ENCODE data around the gene SPDYE2B.
"Not testable (repeated sequence)": the region's sequence is repeated elsewhere in the genome, so short reads cannot be mapped to it uniquely, and the experiment has no call there.

SPDYE2B gene, protein sequence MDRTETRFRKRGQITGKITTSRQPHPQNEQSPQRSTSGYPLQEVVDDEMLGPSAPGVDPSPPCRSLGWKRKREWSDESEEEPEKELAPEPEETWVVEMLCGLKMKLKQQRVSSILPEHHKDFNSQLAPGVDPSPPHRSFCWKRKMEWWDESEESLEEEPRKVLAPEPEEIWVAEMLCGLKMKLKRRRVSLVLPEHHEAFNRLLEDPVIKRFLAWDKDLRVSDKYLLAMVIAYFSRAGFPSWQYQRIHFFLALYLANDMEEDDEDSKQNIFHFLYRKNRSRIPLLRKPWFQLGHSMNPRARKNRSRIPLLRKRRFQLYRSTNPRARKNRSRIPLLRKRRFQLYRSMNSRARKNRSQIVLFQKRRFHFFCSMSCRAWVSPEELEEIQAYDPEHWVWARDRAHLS

GRCh38 chr7:102649924-102650323 lies at the start of gene SPDYE2B:
Gene SPDYE2B (plus strand): TSS chr7:102650319. CDS start chr7:102652349, 2,030 bp downstream.
- DNase-seq (ENCODE audit: low read depth): not testable (repeated sequence)

GRCh38 chr7:102602317-102602716 lies 47.8 kb upstream of the SPDYE2B start:
- not testable (repeated sequence) for DNase-seq (ENCODE audit: low read depth)

- not testable (repeated sequence) for DNase-seq (ENCODE audit: low read depth)
Measured at GRCh38 chr7:102604431-102605145, 45.5 kb upstream of the SPDYE2B start.

GRCh38 chr7:102606848-102607247 lies 43.3 kb upstream of the SPDYE2B start:
- not testable (repeated sequence) for DNase-seq (ENCODE audit: low read depth)

DNA sequence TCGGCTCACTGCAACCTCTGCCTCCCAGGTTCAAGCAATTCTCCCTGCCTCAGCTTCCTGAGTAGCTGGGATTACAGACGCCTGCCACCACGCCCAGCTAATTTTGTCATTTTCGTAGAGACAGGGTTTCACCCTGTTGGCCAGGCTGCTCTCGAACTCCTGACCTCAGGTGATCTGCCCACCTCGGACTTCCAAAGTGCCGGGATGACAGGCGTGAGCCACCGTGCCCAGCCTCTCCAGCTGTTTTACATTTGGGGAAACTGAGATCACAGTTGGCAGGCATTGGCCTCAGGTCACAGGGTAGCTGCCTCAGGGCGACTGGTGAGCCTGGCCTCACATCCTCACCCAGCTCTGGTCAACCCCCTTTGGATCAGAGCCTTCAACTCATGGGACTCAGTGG lies 40.4 kb upstream of the SPDYE2B start:
- DNase-seq (ENCODE audit: low read depth): not testable (repeated sequence)

GRCh38 chr7:102610441-102610840 lies 39.7 kb upstream of the SPDYE2B start:
- not testable (repeated sequence) for DNase-seq (ENCODE audit: low read depth)

- DNase-seq (ENCODE audit: low read depth): not testable (repeated sequence)
Measured at GRCh38 chr7:102611013-102611674, 39.0 kb upstream of the SPDYE2B start.

GRCh38 chr7:102611675-102612325 lies 38.3 kb upstream of the SPDYE2B start:
- not testable (repeated sequence) for DNase-seq (ENCODE audit: low read depth)

DNA sequence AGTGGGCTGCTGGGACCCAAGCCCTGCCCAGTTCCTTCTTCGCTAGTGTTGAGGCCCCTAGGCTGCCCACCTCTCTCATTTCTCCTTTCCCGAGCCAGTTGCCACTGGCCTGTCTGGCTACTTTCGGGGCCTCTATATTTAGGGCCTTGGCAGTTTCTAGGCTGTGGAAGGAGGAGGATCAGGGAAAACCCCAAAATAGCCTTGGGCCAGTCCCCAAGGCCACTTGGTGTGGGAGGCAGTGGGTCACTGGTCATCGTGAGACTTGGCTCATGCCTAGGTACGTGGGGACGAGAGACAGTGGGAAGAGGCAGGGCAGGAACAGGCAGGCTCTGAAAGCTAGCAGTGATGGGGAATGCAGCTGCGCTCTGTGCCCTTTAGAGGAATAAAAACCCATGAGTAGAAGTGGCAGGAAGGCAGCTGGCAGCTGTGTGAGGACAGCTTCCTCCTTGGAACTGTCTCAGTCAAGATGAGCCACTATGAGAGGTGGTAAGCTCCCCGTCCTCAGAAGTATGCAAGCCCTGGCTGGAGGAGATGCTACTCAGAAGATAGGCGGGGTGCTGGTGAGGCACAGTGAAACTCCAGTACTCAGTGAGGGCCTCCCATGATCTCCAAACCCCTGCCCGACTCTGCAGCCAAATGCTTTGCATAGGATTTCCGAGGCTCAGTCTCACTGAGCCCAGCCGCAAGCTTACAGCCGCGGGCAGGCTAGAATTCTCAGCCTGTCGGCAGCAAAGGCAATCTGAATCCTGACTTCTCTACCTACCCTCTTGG lies 36.4 kb upstream of the SPDYE2B start:
- DNase-seq (ENCODE audit: low read depth): not testable (repeated sequence)

GRCh38 chr7:102614346-102614697 lies 35.8 kb upstream of the SPDYE2B start:
- DNase-seq (ENCODE audit: low read depth): not testable (repeated sequence)

GRCh38 chr7:102614873-102615272 lies 35.2 kb upstream of the SPDYE2B start:
- DNase-seq (ENCODE audit: low read depth): not testable (repeated sequence)

DNA sequence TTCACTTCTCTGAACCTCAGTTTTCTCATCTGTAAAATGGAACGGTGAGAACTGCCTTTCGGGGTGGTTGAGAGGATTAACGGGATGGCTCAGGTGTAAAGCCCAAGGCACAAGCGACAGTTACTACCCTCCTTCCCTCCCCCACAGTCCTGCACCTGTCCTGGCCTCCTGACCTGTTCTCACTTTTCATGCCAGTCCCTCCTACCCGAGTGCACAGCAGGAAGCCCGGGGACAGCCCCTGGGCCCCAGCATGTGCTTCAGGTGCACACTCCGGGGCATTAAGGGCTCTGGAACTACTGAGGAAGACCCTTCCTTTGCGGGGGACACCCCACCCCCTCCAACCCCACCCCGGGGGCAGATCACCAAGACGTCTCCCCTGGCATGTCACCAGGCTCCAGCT lies 34.2 kb upstream of the SPDYE2B start:
- not testable (repeated sequence) for DNase-seq (ENCODE audit: low read depth)

GRCh38 chr7:102616507-102617125 lies 33.5 kb upstream of the SPDYE2B start, which contains the start of gene RASA4:
Gene RASA4 (minus strand): TSS chr7:102616756. CDS start chr7:102616689, 67 bp downstream.
- DNase-seq (ENCODE audit: low read depth): not testable (repeated sequence)

DNA sequence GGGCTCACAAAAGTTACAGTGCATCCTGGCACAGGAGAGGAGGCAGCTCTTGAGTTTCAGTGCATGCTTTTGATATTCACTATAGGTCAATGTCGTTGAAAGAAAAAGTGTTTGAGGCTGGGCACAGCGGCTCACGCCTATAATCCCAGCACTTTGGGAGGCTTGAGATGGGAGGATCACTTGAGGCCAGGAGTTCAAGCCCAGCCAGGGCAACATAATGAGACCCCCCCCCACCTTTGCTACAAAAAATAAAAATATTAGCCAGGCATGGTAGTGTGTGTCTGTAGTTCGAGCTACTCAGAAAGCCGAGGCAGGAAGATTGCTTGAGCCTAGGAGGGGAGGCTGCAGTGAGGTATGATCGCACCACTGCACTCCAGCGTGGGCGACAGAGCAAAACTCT lies 32.0 kb upstream of the SPDYE2B start:
- not testable (repeated sequence) for DNase-seq (ENCODE audit: low read depth)

DNA sequence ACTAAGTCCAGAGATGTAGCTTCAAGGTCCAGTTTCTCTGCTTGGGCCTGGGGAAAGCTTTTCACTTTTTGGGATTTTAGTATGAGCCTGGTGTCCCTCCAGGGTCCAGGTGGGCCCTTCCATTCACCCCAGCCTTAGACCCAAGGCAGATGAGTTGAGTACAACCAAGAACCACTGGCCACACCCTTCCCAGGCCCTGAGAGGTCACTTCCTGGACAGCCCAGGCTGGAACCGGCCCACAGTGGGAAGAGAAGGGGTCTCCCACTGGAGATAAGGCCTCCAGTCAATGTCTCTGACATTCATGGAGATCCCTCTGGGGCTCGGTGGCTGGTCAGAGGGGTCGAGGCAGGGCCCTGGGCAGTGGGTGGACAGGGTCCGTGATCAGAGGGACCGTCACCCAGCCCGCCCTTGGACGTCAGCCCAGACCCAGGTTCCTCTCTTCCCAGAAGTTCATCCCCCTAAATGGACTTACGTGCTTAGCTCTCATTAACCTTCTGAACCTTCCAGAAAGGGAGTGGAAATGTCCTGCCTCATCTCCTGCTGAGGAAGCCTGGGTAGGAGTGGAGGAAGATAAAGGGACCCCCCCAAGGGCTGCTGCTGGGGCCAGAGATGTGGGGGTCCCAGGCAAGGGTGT lies 22.7 kb upstream of the SPDYE2B start:
- DNase-seq (ENCODE audit: low read depth): not testable (repeated sequence)

- DNase-seq (ENCODE audit: low read depth): not testable (repeated sequence)
Measured at GRCh38 chr7:102630622-102631021, 19.5 kb upstream of the SPDYE2B start.

GRCh38 chr7:102634299-102634698 lies 15.8 kb upstream of the SPDYE2B start:
- DNase-seq (ENCODE audit: low read depth): not testable (repeated sequence)

DNA sequence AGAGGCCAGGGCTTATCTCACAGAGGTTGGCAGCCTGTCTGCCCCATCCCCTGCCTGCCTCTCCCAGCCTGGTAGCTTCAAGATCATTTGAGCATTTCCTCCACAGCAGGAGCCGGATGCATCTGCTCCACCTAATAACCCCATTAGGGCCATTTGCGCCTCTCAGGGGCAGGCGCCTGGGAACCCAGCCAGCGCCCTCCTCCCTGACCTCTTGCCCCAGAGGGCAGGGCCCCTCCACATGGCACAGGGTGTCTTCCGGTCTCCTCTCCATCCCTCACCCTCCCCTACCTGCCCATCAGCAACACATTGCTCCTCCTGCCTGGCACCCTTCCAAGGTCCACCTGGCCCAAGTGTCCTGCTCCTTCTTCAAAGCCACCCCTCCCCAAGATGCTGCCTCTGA lies 14.8 kb upstream of the SPDYE2B start:
- DNase-seq (ENCODE audit: low read depth): not testable (repeated sequence)

DNA sequence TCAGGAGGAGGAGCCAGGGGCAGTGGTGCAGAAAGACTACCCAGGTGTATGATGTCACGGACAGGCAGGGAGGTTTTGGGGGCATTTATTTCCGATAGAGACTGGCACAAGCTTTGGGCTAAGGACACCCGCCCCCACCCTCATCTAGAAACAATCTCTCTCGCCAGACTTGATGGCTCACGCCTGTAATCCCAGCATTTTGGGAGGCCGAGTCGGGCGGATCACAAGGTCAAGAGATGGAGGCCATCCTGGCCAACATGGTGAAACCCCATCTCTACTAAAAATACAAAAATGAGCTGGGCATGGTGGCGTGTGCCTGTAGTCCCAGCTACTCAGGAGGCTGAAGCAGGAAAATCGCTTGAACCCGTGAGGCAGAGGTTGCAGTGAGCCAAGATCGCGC lies 13.2 kb upstream of the SPDYE2B start:
- not testable (repeated sequence) for DNase-seq (ENCODE audit: low read depth)

DNA sequence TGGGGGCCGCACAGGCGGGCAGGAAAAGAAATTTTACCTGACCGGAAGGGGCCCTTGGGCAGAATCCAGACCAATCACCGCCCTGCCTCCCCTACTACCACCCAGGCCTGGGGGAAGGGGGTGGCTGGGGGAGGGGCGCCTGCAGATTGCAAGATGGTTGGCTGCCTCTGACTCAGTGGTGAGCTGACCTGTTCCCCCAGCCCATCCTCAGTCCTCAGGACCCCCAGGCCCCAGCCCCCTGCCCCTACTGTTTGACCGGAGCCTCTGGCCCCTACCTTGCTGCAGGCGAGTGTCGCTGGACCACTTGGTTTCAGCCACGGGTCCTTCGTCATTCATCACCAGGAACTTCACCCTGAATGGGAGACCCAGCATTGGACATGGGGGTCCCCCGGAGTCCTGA lies 11.3 kb upstream of the SPDYE2B start:
- DNase-seq (ENCODE audit: low read depth): not testable (repeated sequence)

Measured in fibroblast of gingiva (primary cell).